ENCODE measurements around the gene CSPG5. TPM values are rescaled to one million over a fixed set of nuclear protein-coding genes. Genes with fewer than 3 reads are reported as not detected.

Gene CSPG5
- total and polyA plus RNA-seq, 9 donors: 0.11 to 0.45 (median 0.30) TPM; not detected in 2

DNA sequence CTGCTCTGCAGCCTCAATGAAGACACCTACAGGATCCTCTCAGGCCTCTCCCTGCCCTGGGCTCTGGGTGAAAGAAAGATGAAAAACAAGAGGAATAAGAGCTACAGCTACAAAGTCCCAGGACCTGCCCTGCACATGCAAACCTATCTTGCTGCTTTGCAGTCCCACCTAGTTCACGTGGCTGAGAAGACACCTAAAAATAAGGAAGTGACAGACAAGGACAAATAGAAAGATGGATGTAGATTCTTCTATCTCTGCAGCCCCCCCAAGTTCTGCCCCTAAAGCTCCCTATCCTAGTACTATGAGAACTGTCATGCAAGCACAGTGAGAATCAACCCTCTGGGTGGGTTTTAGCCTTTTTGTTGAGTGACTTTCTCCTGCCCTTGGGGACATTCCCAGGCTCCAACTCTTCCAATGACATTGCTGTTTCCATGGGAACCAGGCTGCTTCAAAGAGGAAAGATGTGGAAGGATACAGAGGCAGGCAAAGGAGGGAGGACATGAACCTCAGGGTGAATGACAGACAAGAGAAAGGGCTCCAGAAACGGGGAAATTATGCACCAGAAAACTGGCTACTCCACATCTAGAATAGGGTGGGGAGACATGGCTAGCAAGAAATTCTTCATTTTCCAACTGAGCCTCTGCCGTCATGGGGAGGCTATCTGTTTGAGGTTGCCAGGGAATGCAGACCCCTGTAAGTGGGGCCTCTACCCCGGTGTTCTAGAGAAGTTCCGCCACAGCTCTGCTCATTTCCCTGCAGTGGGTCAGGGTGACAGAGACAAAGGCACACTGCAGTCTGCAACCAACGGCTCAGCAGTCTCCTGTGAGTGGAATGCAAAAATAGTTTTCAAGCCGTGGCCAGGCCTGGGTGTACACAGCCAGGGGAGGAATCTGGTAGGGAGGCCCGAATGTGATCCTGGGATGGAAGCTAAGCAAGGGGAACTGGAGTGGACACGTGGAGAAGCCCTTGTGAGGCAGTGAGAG, 5.2 kb downstream of the CSPG5 start:
- TF ChIP-seq, protein P1, sequence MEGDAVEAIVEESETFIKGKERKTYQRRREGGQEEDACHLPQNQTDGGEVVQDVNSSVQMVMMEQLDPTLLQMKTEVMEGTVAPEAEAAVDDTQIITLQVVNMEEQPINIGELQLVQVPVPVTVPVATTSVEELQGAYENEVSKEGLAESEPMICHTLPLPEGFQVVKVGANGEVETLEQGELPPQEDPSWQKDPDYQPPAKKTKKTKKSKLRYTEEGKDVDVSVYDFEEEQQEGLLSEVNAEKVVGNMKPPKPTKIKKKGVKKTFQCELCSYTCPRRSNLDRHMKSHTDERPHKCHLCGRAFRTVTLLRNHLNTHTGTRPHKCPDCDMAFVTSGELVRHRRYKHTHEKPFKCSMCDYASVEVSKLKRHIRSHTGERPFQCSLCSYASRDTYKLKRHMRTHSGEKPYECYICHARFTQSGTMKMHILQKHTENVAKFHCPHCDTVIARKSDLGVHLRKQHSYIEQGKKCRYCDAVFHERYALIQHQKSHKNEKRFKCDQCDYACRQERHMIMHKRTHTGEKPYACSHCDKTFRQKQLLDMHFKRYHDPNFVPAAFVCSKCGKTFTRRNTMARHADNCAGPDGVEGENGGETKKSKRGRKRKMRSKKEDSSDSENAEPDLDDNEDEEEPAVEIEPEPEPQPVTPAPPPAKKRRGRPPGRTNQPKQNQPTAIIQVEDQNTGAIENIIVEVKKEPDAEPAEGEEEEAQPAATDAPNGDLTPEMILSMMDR (IDR thresholded peaks at IDR 0.05): no peak
- TF ChIP-seq POLR2A (IDR thresholded peaks at IDR 0.05) (no peak), EP300 (IDR thresholded peaks at IDR 0.05) (no peak)
- 63 to 71% (median 70%) methylated on average over 9 of the region's 9 CpGs for WGBS, 3 donors
- H3K4me3 ChIP-seq: no peak overlapping the region
- intact Hi-C loops (cut with DNase I): no loop called here
- H3K36me3 ChIP-seq: no peaks in the 10 kb centered on the region
- DNase-seq: no peak
- H3K27me3 ChIP-seq: no peaks in the 10 kb centered on the region
- peaks cover 4% of the 10 kb centered on the region for H3K4me1 ChIP-seq (ENCODE audit: insufficient read depth)
- H3K27ac ChIP-seq: no peak overlapping the region
- H3K9me3 ChIP-seq: no peaks in the 10 kb centered on the region

DNA sequence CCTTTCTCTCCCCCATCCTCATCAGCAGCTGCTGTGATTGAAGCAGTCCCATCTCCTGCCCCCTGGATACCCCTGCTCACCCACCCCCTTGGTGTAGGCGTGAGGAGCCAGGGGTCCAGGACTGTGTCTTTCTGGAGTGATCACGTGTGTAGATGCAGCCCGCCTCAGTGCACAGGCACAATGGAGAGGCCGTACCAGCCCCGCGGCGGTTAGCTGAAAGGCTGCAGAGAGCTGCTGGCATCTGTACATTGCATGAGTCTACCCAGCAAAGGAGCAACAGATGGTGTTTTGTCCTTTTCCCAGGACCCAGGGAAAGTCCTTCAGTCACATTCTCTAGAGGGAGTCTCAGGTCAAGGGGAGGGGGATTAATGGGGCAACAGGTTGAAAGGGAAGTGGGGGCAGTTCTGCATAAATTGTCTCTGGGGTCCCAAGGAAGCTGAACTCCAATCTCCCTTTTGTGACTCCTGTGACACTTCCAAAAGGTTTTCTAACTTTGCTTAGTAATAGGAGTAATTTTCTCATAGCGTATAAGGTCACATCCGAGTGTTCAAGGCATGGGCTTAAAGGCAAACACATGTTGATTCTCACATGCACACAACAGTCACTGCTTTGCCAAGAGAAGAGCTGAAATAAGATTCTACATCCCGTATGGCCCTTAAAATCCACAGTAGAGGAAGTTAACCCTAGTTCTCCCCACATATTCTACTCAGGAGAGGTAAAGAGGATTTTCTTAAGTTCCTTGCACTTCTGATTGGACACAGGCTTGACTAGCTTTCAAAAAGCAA, 7.1 kb downstream of the CSPG5 start:
- no peaks in the 10 kb centered on the region for H3K27me3 ChIP-seq
- TF ChIP-seq, protein P1 (IDR thresholded peaks at IDR 0.05): no peak
- no peak for TF ChIP-seq EP300 (IDR thresholded peaks at IDR 0.05)
- TF ChIP-seq POLR2A (IDR thresholded peaks at IDR 0.05): no peak
- no peak overlapping the region for H3K27ac ChIP-seq
- no peaks in the 10 kb centered on the region for H3K36me3 ChIP-seq
- H3K4me1 ChIP-seq (ENCODE audit: insufficient read depth): no peaks in the 10 kb centered on the region
- DNase-seq: no peak
- H3K9me3 ChIP-seq: no peaks in the 10 kb centered on the region
- intact Hi-C loops (cut with DNase I): no loop called here
- WGBS, 3 donors: 46 to 58% (median 51%) methylated on average over 10 of the region's 10 CpGs
- H3K4me3 ChIP-seq: no peak overlapping the region

DNA sequence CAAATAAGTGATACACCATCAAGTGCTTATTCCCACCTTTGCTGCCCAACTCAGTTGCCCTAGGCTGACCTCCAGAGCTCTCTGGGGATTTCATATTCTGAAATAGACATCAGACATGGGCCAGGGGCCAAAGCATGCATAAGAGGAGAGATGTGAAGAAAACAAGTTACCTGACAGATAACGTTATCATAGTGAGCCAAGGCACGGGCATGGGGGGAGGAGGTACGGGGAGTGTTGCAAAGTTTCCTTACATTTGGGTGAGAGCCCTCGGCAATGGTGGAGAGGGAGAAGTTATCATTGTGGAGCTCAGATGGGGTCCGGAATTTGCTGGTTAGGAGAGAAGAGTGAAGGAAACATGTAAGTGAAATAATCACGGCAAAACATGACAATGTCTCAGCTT, 9.8 kb downstream of the CSPG5 start:
- TF ChIP-seq POLR2A (IDR thresholded peaks at IDR 0.05) (no peak), EP300 (IDR thresholded peaks at IDR 0.05) (no peak)
- TF ChIP-seq, protein P1 (IDR thresholded peaks at IDR 0.05): no peak
- Histone ChIP-seq H3K4me3 (no peak overlapping the region), H3K27me3 (no peaks in the 10 kb centered on the region), H3K4me1 (ENCODE audit: insufficient read depth) (no peaks in the 10 kb centered on the region), H3K27ac (no peak overlapping the region), H3K9me3 (no peaks in the 10 kb centered on the region), H3K36me3 (no peaks in the 10 kb centered on the region)
- 88 to 92% (median 88%) methylated on average over 6 of the region's 6 CpGs for WGBS, 3 donors
- DNase-seq: no peak
- intact Hi-C loops (cut with DNase I): no loop called here

DNA sequence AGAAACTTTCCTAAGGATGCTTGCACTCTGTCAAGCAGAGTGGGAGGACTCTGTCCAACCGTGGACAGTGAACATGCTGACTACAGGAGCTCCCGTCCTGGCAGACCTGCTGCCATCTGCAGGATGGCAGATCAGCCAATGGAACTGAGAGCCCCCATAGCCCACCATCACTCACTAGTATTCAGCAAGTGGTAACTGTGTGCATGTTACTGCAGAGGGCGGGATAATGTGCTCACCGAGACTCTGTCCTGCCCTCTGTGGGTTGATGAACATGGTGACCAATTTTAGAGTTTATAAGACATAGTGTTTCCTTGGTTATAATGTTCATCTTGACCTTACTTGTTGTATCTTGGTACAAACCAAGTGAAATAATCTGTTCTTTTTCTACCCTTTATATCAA, 11.5 kb downstream of the CSPG5 start:
- no peaks in the 10 kb centered on the region for H3K9me3 ChIP-seq
- no peak overlapping the region for H3K27ac ChIP-seq
- no peak for DNase-seq
- TF ChIP-seq, protein P1 (IDR thresholded peaks at IDR 0.05): no peak
- TF ChIP-seq EP300 (IDR thresholded peaks at IDR 0.05) (no peak), POLR2A (IDR thresholded peaks at IDR 0.05) (no peak)
- intact Hi-C loops (cut with DNase I): no loop called here
- no peaks in the 10 kb centered on the region for H3K27me3 ChIP-seq
- no peaks in the 10 kb centered on the region for H3K36me3 ChIP-seq
- no peaks in the 10 kb centered on the region for H3K4me1 ChIP-seq (ENCODE audit: insufficient read depth)
- 74 to 81% (median 76%) methylated on average over 4 of the region's 4 CpGs for WGBS, 3 donors
- no peak overlapping the region for H3K4me3 ChIP-seq
